Loucy (cell line): ENCODE data around the gene HK1.

Source experiments
- EZH2phosphoT487 ChIP-seq: fragments of 200-600 bp; IDR thresholded peaks from 2 replicates; pipeline ENCODE4 v1.6.1; 2018; ENCODE audit warnings: antibody characterized with exemption, mild to moderate bottlenecking, moderate library complexity, borderline replicate concordance
- TF ChIP-seq, protein P1 (sequence below): fragments of 200-600 bp; sonication (generic); conservative IDR thresholded peaks from 2 replicates; pipeline ENCODE4 v1.5.1; 2014; ENCODE audit warnings: mild to moderate bottlenecking, antibody characterized with exemption, low read length

DNA sequence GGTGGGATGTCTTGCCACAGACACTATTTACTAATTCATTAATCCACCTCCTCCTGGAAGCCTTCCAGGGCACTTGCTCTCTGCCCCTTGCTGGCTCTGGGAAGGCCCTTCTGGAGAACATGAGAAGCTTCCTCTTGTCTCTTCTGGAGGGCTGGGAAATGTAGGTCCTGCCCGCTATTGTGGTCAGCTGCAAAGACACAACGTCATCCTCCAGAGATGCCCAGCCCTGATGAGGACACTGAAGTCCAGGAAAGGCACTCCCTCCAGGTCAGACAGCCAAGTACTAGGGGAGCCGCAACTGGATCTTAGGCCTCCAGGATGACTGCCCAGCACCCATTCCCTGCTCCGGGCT lies 148.1 kb downstream of the HK1 start:
- TF ChIP-seq, protein P1, sequence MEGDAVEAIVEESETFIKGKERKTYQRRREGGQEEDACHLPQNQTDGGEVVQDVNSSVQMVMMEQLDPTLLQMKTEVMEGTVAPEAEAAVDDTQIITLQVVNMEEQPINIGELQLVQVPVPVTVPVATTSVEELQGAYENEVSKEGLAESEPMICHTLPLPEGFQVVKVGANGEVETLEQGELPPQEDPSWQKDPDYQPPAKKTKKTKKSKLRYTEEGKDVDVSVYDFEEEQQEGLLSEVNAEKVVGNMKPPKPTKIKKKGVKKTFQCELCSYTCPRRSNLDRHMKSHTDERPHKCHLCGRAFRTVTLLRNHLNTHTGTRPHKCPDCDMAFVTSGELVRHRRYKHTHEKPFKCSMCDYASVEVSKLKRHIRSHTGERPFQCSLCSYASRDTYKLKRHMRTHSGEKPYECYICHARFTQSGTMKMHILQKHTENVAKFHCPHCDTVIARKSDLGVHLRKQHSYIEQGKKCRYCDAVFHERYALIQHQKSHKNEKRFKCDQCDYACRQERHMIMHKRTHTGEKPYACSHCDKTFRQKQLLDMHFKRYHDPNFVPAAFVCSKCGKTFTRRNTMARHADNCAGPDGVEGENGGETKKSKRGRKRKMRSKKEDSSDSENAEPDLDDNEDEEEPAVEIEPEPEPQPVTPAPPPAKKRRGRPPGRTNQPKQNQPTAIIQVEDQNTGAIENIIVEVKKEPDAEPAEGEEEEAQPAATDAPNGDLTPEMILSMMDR, result no peak
- TF ChIP-seq EZH2phosphoT487, result no peak
